SK-N-SH (cell line): ENCODE results near the gene NRF1. TPM values are rescaled to one million over a fixed set of nuclear protein-coding genes. Genes with fewer than 3 reads are reported as not detected.

Experiments used
- CTCF ChIA-PET: fragments of 300-600, 350-600 bp; formaldehyde crosslinking; extraction: SDS; loops from one replicate; lab custom pipeline; 2021; lab: Yijun Ruan, JAX
- POLR2A ChIA-PET: fragments of 350-600 bp; sonication (Branson Sonifier 250); formaldehyde crosslinking; extraction: SDS; loops from one replicate; lab custom pipeline; 2020; ENCODE audit warnings: antibody characterized with exemption, inconsistent platforms; lab: Yijun Ruan, JAX
- DNase-seq: peaks from one replicate; pipeline ENCODE4 v3.0.0; 2012
- H2AFZ ChIP-seq: fragments of 200-600 bp; sonication (generic); 2 replicates; pipeline ENCODE4 v1.8.1; 2016; ENCODE audit warnings: antibody characterized with exemption, mild to moderate bottlenecking, low read depth
- H3F3A ChIP-seq: fragments of 200-600 bp; sonication (generic); replicated peaks from 2 replicates; pipeline ENCODE3; 2016; ENCODE audit warnings: antibody characterized with exemption, mild to moderate bottlenecking; ENCODE audit not compliant: insufficient read depth
- H3K27ac ChIP-seq, 2 experiments: fragments of 200-500 bp in 1 of 2; fragments of 200-600 bp in 1 of 2; sonication (Bioruptor generic) in 1 of 2; sonication (generic), shearing (Covaris generic) in 1 of 2; 2 replicates each; pipeline versions ENCODE4 v1.5.1 to v1.6.1; 2014 to 2016; ENCODE audit warnings: low read depth in 2 of 2, inconsistent platforms in 1 of 2, low read length in 1 of 2, mild to moderate bottlenecking in 1 of 2, mixed read lengths in 1 of 2
- H3K27me3 ChIP-seq: fragments of 200-600 bp; sonication (generic), shearing (Covaris generic); 2 replicates; pipeline ENCODE4 v1.6.1; 2016; ENCODE audit warnings: mixed run types; ENCODE audit not compliant: insufficient read depth
- H3K36me3 ChIP-seq, 2 experiments: fragments of 200-500 bp in 1 of 2; fragments of 200-600 bp in 1 of 2; sonication (Bioruptor generic) in 1 of 2; sonication (generic) in 1 of 2; replicated peaks in 1 of 2; 2 replicates each; pipeline versions ENCODE3 to v1.5.1; 2014 to 2016; ENCODE audit warnings: low read length in 1 of 2, mild to moderate bottlenecking in 1 of 2; ENCODE audit not compliant: insufficient read depth in 2 of 2, control insufficient read depth in 1 of 2
- H3K4me1 ChIP-seq, 2 experiments: fragments of 200-500 bp in 1 of 2; fragments of 200-600 bp in 1 of 2; sonication (Bioruptor generic) in 1 of 2; sonication (generic), shearing (Covaris generic) in 1 of 2; 2 replicates each; pipeline versions ENCODE4 v1.5.1 to v1.6.1; 2014 to 2016; ENCODE audit warnings: low read depth in 1 of 2, low read length in 1 of 2, mixed run types in 1 of 2; ENCODE audit not compliant: insufficient read depth in 2 of 2, control insufficient read depth in 1 of 2
- H3K4me2 ChIP-seq: fragments of 200-600 bp; sonication (generic), shearing (Covaris generic); 2 replicates; pipeline ENCODE4 v1.6.1; 2017; ENCODE audit warnings: mixed run types
- H3K4me3 ChIP-seq, 2 experiments: fragments of 200-500 bp in 1 of 2; fragments of 200-600 bp in 1 of 2; sonication (Bioruptor generic) in 1 of 2; sonication (generic), shearing (Covaris generic) in 1 of 2; 2 replicates each; pipeline versions ENCODE4 v1.5.1 to v1.8.1; 2014 to 2016; ENCODE audit warnings: low read depth in 2 of 2, inconsistent platforms in 1 of 2, low read length in 1 of 2, mild to moderate bottlenecking in 1 of 2, mixed read lengths in 1 of 2, moderate library complexity in 1 of 2
- H3K79me2 ChIP-seq: fragments of 200-600 bp; sonication (generic); 2 replicates; pipeline ENCODE4 v1.8.1; 2017; ENCODE audit warnings: mild to moderate bottlenecking; ENCODE audit not compliant: insufficient read depth
- H3K9ac ChIP-seq: fragments of 200-600 bp; sonication (generic); 2 replicates; pipeline ENCODE4 v1.6.1; 2017; ENCODE audit warnings: mixed run types
- H3K9me2 ChIP-seq: fragments of 200-600 bp; sonication (generic); 2 replicates; pipeline ENCODE4 v1.6.1; 2017; ENCODE audit warnings: mixed run types
- H3K9me3 ChIP-seq: fragments of 200-600 bp; sonication (generic); 2 replicates; pipeline ENCODE4 v1.6.1; 2017; ENCODE audit warnings: mixed run types, mild to moderate bottlenecking, moderate library complexity
- H4K20me1 ChIP-seq: fragments of 200-600 bp; sonication (generic); 2 replicates; pipeline ENCODE4 v1.6.1; 2017; ENCODE audit warnings: mild to moderate bottlenecking, mixed run types; ENCODE audit not compliant: insufficient read depth
- FOXJ3 ChIP-seq: sonication (generic); formaldehyde crosslinking; IDR thresholded peaks from 2 replicates; pipeline ENCODE4 v1.5.1; 2020; ENCODE audit warnings: mild to moderate bottlenecking, missing genetic modification reagents
- FOXM1 ChIP-seq: IDR thresholded peaks from 2 replicates; pipeline ENCODE4 v1.4.0; 2012; ENCODE audit warnings: low read depth, mild to moderate bottlenecking
- GATA2 ChIP-seq: sonication (generic); formaldehyde crosslinking; IDR thresholded peaks from 2 replicates; pipeline ENCODE4 v1.5.0; 2020; ENCODE audit warnings: mild to moderate bottlenecking, missing genetic modification reagents
- POLR2AphosphoS5 ChIP-seq: IDR thresholded peaks from 2 replicates; pipeline ENCODE4 v1.6.1; 2012; ENCODE audit warnings: low read depth, low read length
- USF1 ChIP-seq: IDR thresholded peaks from 2 replicates; pipeline ENCODE4 v1.4.0; 2012; ENCODE audit warnings: low read depth, borderline replicate concordance
- USF2 ChIP-seq: fragments of 150-350 bp; IDR thresholded peaks from 2 replicates; pipeline ENCODE4 v1.6.1; 2017; ENCODE audit warnings: antibody characterized with exemption, low read length, low read depth, borderline replicate concordance
- WGBS: methylation state at CpG from one replicate; pipeline ENCODE4 v1.1.6; 2017; ENCODE audit warnings: low lambda C conversion rate; 5-methylcytosine and 5-hydroxymethylcytosine counted together
- polyA plus RNA-seq, 3 experiments: library from polyadenylated mRNA; depleted of rRNA; stranded (reverse); fragments of >200 nt; gene quantifications; 2 replicates each; pipeline ENCODE4 v1.2.3, GENCODE V29; 2012
- TF ChIP-seq, protein P1 (sequence below): fragments of 150-350 bp; IDR thresholded peaks from 2 replicates; pipeline ENCODE4 v1.6.1; 2016; ENCODE audit warnings: mild to moderate bottlenecking, low read depth, low read length

The NRF1 gene
- polyA plus RNA-seq, 1 of the 3 experiments (the other 2 are of a cell fraction), result 10.9 TPM

DNA sequence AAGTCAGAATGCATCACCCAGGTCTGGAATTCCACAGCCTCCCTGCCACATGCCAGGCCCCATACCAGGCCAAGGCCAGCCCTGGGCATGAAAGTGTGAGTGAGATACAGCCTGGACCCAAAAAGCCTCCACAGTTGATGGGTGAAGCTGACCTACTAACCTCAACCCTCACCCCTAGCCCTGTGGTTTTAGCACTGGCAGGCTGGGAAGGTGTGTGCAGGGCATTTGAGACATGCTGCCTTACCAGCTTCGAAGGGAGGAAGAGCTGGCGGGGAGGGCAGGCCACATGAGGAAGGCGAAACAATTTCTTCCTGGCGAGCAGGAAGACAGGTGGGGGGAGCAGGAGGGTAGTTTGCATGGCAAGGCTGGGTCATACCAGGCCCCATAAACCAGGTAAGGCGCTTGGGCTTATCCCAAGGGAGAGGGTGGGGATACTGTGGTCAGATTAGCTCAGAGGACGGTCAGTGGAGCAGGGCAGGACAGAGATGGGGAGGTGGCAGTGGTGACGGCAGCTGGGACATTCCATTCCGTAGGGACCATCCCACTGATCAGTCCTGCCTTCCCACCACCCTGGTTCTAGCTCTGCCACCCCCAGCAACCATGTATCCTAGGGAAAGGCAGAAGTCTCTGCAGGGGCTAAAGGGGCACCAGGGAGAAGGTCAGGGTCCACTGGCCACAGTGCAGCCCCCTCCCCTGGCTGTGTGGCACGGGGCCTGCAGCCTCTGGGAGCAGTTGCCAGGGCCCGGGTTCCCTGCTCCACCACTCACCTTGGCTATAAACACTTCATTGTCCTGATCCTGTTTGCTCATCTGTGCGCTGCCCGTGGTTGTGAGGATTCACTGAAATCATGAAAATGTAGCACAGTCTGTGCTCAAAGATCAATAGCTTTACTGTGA is 155.8 kb downstream of the NRF1 start (continued):
- TF ChIP-seq USF2, result no peak
- TF ChIP-seq, protein P1, sequence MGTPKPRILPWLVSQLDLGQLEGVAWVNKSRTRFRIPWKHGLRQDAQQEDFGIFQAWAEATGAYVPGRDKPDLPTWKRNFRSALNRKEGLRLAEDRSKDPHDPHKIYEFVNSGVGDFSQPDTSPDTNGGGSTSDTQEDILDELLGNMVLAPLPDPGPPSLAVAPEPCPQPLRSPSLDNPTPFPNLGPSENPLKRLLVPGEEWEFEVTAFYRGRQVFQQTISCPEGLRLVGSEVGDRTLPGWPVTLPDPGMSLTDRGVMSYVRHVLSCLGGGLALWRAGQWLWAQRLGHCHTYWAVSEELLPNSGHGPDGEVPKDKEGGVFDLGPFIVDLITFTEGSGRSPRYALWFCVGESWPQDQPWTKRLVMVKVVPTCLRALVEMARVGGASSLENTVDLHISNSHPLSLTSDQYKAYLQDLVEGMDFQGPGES, result no peak
- TF ChIP-seq FOXJ3, result no peak
- TF ChIP-seq POLR2AphosphoS5, result no peak

- CTCF ChIA-PET, result interaction anchor here (1.1 to 1.6 kb wide), 2 partner anchors 17 to 58 kb away, joined by 3 read pairs; no protein-coding TSS in a partner anchor
- no peak overlapping the region for H3K4me2 ChIP-seq
Measured at GRCh38 chr7:129768614-129769399, 157.3 kb downstream of the NRF1 start.

More at GRCh38 chr7:129768614-129769399, 157.3 kb downstream of the NRF1 start:
- Histone ChIP-seq H2AFZ (no peak overlapping the region), H3K4me3 (no peak overlapping the region), H4K20me1 (peaks cover 6% of the 10 kb centered on the region; the same call in 1 of the 2 replicates), H3K9ac (no peak overlapping the region), H3K79me2 (no peaks in the 10 kb centered on the region), H3K27ac (no peak overlapping the region), H3K4me1 (peaks cover 0 to 4% of the 10 kb centered on the region in 2 experiments; a peak in 1 of 4 replicates), H3F3A (no peaks in the 10 kb centered on the region), H3K9me2 (no peaks in the 10 kb centered on the region), H3K9me3 (no peaks in the 10 kb centered on the region), H3K27me3 (no peaks in the 10 kb centered on the region), H3K36me3 (no peaks in the 10 kb centered on the region)
- DNase-seq, result no peak
- WGBS, result 93% methylated on average over 17 of the region's 17 CpGs
- POLR2A ChIA-PET, result no interaction called here
- TF ChIP-seq FOXM1 (no peak), USF2 (no peak), USF1 (no peak), GATA2 (CRISPR knock-in tag) (no peak)
